Measurements from ENCODE around the gene SORCS1.

SORCS1 gene

DNA sequence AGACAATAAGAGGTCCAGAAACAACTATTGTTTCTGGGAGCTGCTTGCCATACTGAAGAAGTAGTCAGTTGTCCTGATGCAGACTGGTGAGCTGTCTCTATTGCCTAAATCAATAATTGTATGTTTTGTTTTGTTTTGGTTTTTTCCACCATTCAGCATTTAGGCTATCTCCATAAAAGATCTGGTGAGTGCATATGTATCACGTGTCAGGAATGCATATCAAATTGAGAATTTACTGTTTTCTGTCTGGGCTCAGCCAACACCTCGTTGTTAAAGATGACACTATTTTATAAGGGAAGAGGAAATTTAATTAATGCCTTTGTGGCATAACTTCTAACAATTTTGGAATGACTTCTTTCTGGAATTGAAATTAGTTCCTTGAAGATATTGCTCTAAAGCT is 66.2 kb downstream of the SORCS1 start:
- H4K20me1 ChIP-seq (ENCODE audit: low read depth, low read length) = no peaks in the 10 kb centered on the region
- no peaks in the 10 kb centered on the region for H3K36me3 ChIP-seq (ENCODE audit: low read length)
- no peaks in the 10 kb centered on the region for H3F3A ChIP-seq (ENCODE audit: insufficient read depth)
- no peak overlapping the region for H3K27ac ChIP-seq (ENCODE audit: low read depth, low read length)
- H3K9ac ChIP-seq (ENCODE audit: low read length) = no peak overlapping the region
- H3K4me2 ChIP-seq (ENCODE audit: low read depth, low read length, poor library complexity, severe bottlenecking) = no peak overlapping the region
- H3K9me3 ChIP-seq (ENCODE audit: insufficient read depth, low read length) = no peaks in the 10 kb centered on the region
- no peak overlapping the region for H2AFZ ChIP-seq (ENCODE audit: low read depth, low read length, severe bottlenecking)
- no peaks in the 10 kb centered on the region for H3K27me3 ChIP-seq (ENCODE audit: low read length)
- H3K4me3 ChIP-seq (ENCODE audit: insufficient read depth, low read length, poor library complexity, severe bottlenecking) = no peak overlapping the region
- TF ChIP-seq CTCF (IDR thresholded peaks at IDR 0.05; ENCODE audit: insufficient read depth, low read length, poor library complexity, severe bottlenecking) (no peak), EZH2phosphoT487 (conservative IDR thresholded peaks at IDR 0.05; ENCODE audit: low read length) (no peak)
- H3K79me2 ChIP-seq (ENCODE audit: insufficient read depth, low read length) = no peaks in the 10 kb centered on the region
- H3K9me2 ChIP-seq (replicated peaks; ENCODE audit: insufficient read depth, low read length) = no peaks in the 10 kb centered on the region

GRCh38 chr10:107094824-107095522 is 69.5 kb downstream of the SORCS1 start:
- H3K27me3 ChIP-seq (ENCODE audit: low read length) = no peaks in the 10 kb centered on the region
- no peaks in the 10 kb centered on the region for H3K36me3 ChIP-seq (ENCODE audit: low read length)
- no peaks in the 10 kb centered on the region for H3K79me2 ChIP-seq (ENCODE audit: insufficient read depth, low read length)
- no peak overlapping the region for H3K27ac ChIP-seq (ENCODE audit: low read depth, low read length)
- H3K9me2 ChIP-seq (replicated peaks; ENCODE audit: insufficient read depth, low read length) = no peaks in the 10 kb centered on the region
- H4K20me1 ChIP-seq (ENCODE audit: low read depth, low read length) = no peaks in the 10 kb centered on the region
- H2AFZ ChIP-seq (ENCODE audit: low read depth, low read length, severe bottlenecking) = no peak overlapping the region
- H3K4me2 ChIP-seq (ENCODE audit: low read depth, low read length, poor library complexity, severe bottlenecking) = no peak overlapping the region
- no peak overlapping the region for H3K4me3 ChIP-seq (ENCODE audit: insufficient read depth, low read length, poor library complexity, severe bottlenecking)
- TF ChIP-seq CTCF (IDR thresholded peaks at IDR 0.05; ENCODE audit: insufficient read depth, low read length, poor library complexity, severe bottlenecking) = no peak
- no peak for TF ChIP-seq EZH2phosphoT487 (conservative IDR thresholded peaks at IDR 0.05; ENCODE audit: low read length)
- H3F3A ChIP-seq (ENCODE audit: insufficient read depth) = no peaks in the 10 kb centered on the region
- no peak overlapping the region for H3K9ac ChIP-seq (ENCODE audit: low read length)
- no peaks in the 10 kb centered on the region for H3K9me3 ChIP-seq (ENCODE audit: insufficient read depth, low read length)

DNA sequence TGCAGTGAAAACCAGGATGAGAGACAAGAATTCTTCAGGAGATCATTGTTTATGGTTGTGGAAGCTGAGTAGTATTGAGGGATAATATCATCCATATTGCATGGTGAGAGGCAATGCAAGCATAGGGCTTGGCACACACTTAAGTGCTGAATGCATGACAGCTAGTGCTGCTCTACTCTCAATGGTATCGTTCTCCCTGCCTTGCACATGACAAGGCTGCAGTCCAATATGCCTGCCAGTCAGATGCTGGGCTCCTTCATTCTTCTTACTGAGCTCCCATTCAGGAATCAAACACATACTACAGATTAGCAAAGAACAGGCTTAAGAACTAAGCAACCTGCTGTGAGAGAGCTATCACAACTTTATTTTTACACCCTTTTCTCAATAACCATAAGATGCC is 72.2 kb downstream of the SORCS1 start:
- Histone ChIP-seq H3K9ac (ENCODE audit: low read length) (no peak overlapping the region), H2AFZ (ENCODE audit: low read depth, low read length, severe bottlenecking) (no peak overlapping the region), H3K36me3 (ENCODE audit: low read length) (no peaks in the 10 kb centered on the region)

More for the DNA sequence above, 72.2 kb downstream of the SORCS1 start:
- Histone ChIP-seq H3K9me3 (ENCODE audit: insufficient read depth, low read length) (no peaks in the 10 kb centered on the region), H3K4me2 (ENCODE audit: low read depth, low read length, poor library complexity, severe bottlenecking) (no peak overlapping the region), H4K20me1 (ENCODE audit: low read depth, low read length) (no peaks in the 10 kb centered on the region), H3K27me3 (ENCODE audit: low read length) (no peaks in the 10 kb centered on the region), H3K79me2 (ENCODE audit: insufficient read depth, low read length) (no peaks in the 10 kb centered on the region), H3F3A (ENCODE audit: insufficient read depth) (no peaks in the 10 kb centered on the region), H3K4me3 (ENCODE audit: insufficient read depth, low read length, poor library complexity, severe bottlenecking) (no peak overlapping the region), H3K27ac (ENCODE audit: low read depth, low read length) (no peak overlapping the region), H3K9me2 (replicated peaks; ENCODE audit: insufficient read depth, low read length) (no peaks in the 10 kb centered on the region)
- no peak for TF ChIP-seq EZH2phosphoT487 (conservative IDR thresholded peaks at IDR 0.05; ENCODE audit: low read length)
- no peak for TF ChIP-seq CTCF (IDR thresholded peaks at IDR 0.05; ENCODE audit: insufficient read depth, low read length, poor library complexity, severe bottlenecking)
